HG02973 (cell line): ENCODE data around the gene CEP170.
A peak's percentile ranks its signal among the peaks of the same experiment; 100 is the strongest.
"Not testable (repeated sequence)": the region's sequence is repeated elsewhere in the genome, so short reads cannot be mapped to it uniquely, and the experiment has no call there.

Source experiments
- ATAC-seq: cut with Tn5 transposase; IDR thresholded peaks from one replicate; pipeline ENCODE4 v1.9.1; 2021; ENCODE audit warnings: moderate library complexity; ENCODE audit not compliant: unreplicated experiment

The CEP170 gene

GRCh38 chr1:243183176-243183575 is 71.9 kb downstream of the CEP170 start:
- not testable (repeated sequence) for ATAC-seq

DNA sequence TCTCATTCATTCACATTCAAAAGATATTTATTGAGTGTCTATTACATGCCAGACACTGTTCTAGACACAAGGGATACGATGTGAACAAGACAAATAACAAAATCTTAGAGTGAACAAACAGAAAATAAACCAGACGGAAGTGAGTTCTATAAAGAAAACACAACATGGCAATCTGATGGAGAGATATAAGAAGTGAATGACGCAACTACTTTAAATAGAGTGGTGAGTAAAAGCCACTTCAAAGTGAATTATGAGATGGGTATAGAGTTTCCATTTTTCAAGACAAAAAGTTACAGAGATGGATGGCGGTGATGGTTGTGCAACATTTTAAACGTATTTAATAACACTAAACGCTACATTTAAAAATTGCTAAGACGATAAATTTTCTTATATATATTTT is 75.4 kb downstream of the CEP170 start:
- no peak for ATAC-seq

DNA sequence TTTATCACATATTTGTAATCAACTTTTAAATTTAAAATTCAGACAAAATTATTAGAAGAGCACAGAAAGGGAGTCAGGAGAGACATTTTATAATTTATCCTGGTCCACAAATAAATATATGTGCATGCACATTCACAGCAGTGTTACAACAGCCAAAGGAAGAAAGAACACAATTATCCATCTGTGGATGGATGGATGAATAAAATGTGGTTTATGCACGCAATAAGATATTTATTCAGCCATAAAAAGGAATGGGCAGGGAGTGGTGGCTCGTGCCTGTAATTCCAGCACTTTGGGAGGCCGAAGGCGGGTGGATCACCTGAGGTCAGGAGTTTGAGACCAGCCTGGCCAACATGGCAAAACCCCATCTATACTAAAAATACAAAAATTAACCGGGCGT is 77.3 kb downstream of the CEP170 start:
- ATAC-seq = not testable (repeated sequence)

DNA sequence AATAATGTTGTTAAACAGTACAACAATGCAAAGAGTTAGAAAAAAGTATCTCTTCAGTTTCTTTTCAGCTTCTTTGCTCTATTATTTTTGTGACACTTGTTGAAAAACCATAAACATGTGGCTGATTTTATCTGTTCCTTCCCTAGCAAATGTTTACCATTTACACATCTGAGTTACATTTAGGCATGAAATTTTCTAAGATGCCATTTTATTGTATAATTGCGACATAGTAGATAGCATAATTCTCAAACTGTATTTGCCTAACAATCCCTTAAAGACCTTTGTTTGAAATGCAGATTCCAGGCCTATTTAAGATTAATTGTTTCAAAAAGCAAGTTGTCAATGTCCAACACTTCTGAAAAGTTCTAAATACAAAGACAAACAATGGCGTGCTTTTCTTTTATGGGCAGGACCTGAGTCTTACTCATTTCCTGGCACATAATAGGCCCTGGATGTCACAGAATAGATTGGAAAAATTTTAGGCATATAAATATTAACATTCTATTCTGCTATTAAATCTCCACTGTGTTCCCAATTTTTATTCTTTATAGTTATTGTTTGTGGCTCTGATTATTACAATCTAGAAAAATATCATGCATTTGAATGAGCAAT is 81.2 kb downstream of the CEP170 start:
- ATAC-seq = not testable (repeated sequence)

GRCh38 chr1:243164911-243165310 is 90.2 kb downstream of the CEP170 start:
- ATAC-seq = not testable (repeated sequence)

DNA sequence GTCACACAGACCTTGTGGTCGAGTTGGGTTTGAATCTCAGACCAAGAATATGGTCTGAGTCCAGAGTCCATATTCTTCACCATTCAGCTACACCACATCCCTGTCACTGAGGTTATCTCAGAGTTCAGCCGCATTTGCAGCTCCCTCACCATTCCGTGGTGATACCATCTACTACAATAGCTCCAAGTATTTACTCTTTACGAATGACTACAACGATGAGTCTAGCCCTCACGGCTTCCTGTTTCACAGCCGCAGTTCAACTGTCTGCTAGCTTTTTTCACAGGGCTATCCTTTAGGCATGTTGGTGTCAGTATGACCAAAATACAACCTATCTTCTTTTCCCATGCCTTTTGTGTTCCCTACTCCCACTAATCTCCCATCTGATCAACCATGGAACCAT is 104.2 kb downstream of the CEP170 start:
- ATAC-seq = not testable (repeated sequence)

DNA sequence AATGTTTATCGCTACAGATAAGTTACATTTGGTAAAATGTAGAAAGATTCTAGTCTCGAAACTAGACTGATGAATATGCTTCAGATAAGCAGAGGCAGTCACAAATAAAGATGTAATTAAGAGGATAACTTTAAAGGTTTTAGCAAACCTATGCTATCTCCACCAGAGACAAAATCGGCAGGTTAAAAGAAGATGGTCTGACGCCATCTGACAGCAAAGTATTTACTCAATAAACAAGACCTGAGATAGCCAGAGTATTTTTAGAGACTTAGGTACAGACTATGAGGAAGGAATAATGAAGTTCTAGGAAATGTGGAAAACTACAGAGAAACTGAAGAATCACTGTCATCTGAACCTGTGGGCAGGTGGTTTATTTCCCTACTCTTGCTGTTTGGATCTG is 106.0 kb downstream of the CEP170 start:
- ATAC-seq = not testable (repeated sequence)

GRCh38 chr1:243147351-243147750 is 107.7 kb downstream of the CEP170 start:
- ATAC-seq = not testable (repeated sequence)

- not testable (repeated sequence) for ATAC-seq
These were observed 114.6 kb downstream of the CEP170 start for GRCh38 chr1:243140498-243140897.

GRCh38 chr1:243122876-243123409 is 132.1 kb downstream of the CEP170 start:
- not testable (repeated sequence) for ATAC-seq

DNA sequence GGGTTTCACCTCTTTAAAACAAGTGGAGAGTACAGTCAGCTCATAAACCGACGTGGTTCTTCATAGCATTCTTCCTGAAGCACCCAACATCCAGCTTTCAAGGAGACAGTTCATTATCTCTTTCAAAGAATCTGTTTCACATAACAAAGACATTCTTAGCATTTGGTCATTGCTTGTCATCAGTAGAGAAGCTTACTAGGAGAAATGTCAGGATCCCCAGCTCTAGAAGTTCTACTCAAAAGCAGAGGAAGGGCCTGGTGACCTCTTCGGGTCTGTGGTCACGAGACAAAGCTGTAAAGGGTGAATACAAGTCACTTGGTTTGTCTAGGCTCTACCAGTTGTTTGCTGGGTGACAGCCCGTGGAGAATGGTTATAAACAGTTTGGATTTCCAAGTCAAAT is 133.1 kb downstream of the CEP170 start:
- not testable (repeated sequence) for ATAC-seq

GRCh38 chr1:243118601-243119322 is 136.3 kb downstream of the CEP170 start:
- not testable (repeated sequence) for ATAC-seq

- ATAC-seq = not testable (repeated sequence)
These were observed 138.9 kb downstream of the CEP170 start for GRCh38 chr1:243116187-243116586.

- ATAC-seq = not testable (repeated sequence)
These were observed 140.3 kb downstream of the CEP170 start for GRCh38 chr1:243114769-243115168.

GRCh38 chr1:243114059-243114713 is 140.9 kb downstream of the CEP170 start:
- peak; percentile 93 for ATAC-seq

DNA sequence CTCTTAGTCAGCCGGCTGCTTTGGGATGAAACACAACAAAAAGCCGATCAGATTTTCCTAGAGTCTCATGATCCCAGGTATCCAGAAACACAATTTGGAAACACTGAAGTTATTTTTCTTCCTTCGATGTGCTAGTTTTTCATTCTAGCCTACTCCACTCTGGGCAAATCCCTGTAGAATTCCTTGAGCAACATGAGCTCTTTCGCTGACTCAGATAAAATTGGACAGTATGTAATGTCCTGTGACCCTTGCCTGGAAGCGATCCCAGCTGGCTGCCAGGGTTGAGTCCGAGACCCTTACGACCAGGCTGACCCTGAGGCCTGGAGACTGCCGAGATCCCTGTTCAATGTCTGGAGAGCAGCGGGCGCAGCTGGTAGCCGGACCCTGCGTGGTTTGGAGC is 147.9 kb downstream of the CEP170 start:
- not testable (repeated sequence) for ATAC-seq

DNA sequence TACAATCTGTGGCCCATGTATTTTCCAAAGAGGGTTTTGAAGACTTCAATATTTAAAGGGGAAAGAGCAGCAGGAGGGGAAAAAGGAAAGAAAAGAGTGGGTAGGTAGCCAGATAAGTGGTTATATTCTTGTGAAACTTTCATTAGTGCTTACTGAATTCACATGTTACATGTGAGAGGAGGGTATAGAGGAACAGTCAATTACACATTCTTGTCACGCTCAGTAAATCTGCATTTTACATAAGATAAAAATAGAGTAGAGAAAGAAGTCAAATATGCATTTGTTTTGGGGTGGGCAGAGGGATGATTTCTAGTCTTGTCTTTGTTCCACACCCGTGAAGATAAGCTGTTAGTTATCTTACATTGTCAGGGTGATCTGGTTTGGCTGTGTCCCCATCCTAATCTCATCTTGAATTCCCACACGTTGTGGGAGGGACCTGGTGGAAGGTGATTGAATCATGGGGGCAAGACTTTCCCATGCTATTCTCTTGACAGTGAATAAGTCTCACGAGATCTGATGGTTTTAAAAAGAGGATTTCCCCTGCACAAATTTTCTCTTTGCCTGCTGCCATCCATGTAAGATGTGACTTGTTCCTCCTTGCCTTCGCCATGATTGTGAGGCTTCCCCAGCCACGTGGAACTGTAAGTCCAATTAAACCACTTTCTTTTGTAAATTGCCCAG is 149.3 kb downstream of the CEP170 start:
- not testable (repeated sequence) for ATAC-seq

DNA sequence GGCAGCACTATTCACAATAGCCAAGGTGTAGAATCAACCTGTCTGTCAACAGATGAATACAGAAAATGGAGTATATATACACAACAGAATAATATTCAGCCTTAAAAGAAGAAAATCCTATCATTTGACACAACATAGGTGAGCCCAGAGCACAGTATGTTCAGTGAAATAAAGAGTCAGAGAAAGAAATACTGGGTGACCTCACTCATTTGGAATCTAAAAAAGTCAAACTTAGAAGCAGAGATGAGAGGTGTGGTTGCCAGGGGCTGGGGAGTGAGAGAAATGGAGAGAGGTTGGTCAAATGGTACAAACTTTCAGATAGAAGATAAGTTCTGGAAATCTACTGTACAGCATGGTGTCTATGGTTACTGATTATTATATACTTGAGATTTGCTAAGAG is 150.0 kb downstream of the CEP170 start:
- not testable (repeated sequence) for ATAC-seq

GRCh38 chr1:243104452-243104851 is 150.6 kb downstream of the CEP170 start:
- ATAC-seq = not testable (repeated sequence)

DNA sequence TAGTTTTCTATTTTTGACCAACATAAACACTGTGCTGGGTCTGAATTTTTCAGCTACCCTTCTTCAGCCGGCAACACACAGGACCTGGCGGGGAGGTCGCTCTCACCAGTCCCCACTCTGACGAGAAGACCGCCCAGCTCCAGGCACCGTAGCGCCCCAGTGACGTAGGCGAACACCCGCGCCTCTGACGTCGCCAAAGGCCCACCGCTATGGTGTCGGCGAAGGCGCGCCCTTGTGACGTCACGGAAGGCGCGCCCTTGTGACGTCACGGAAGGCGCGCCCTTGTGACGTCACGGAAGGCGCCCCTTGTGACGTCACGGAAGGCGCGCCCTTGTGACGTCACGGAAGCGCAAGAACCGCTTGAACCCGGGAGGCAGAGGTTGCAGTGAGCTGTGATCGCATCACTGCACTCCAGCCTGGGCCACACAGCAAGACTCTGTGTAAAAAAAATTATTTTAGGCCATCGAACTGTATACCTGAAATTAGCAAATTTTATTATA is 153.5 kb downstream of the CEP170 start:
- peak; percentile 98 for ATAC-seq

- ATAC-seq = not testable (repeated sequence)
These were observed 167.7 kb downstream of the CEP170 start for GRCh38 chr1:243087368-243087767.
